ENCODE results near the gene NKTR.

- TF ChIP-seq CTCF (IDR thresholded peaks at IDR 0.05) (no peak), POLR2A (IDR thresholded peaks at IDR 0.05) (no peak), POLR2AphosphoS5 (IDR thresholded peaks at IDR 0.05) (no peak)
These were observed 84.9 kb downstream of the NKTR start, which contains the start of gene KLHL40 for GRCh38 chr3:42685363-42685881.
